K562 (cell line): Measurements from ENCODE around the gene PPP1R1C. TPM values are rescaled to one million over a fixed set of nuclear protein-coding genes. Genes with fewer than 3 reads are reported as not detected.

Experiments
- ATAC-seq: fragments of 200-7000 bp; cut with Tn5 transposase; 3 replicates; pipeline ENCODE4 v1.9.1; 2020; ENCODE audit warnings: moderate library complexity
- BruUV-seq: library from RNA; stranded (reverse); fragments of 400-500 nt; replicated peaks from 2 replicates; lab custom pipeline; 2021; lab: Mats Ljungman, UMichigan
- CTCF ChIA-PET: fragments of 300-600 bp; formaldehyde crosslinking; extraction: SDS; loops from one replicate; lab custom pipeline; 2021; ENCODE audit warnings: low intra/inter-chr PET ratio; lab: Yijun Ruan, JAX
- POLR2A ChIA-PET: fragments of 300-600, 350-650 bp; sonication (Branson Sonifier 250); formaldehyde crosslinking; extraction: SDS; loops from one replicate; lab custom pipeline; 2021; ENCODE audit warnings: antibody characterized with exemption, inconsistent platforms; lab: Yijun Ruan, JAX
- DNase-seq, 4 experiments: peaks; one replicate each; pipeline versions ENCODE4 v3.0.0 to v3.0.0-alpha.2; 2011 to 2018; ENCODE audit warnings: low spot score in 3 of 4, mixed read lengths in 3 of 4; ENCODE audit errors: extremely low read depth in 1 of 4
- FAIRE-seq: peaks from 2 replicates; lab custom pipeline; 2011; peaks lifted over from hg19 to GRCh38; lab: Jason Lieb, UNC
- H2AFZ ChIP-seq: 2 replicates; pipeline ENCODE4 v1.6.0; 2011; ENCODE audit warnings: low read depth, low read length, control low read depth, inconsistent platforms
- H3K27ac ChIP-seq: fragments of 200-600 bp; 3 replicates; pipeline ENCODE4 v1.8.0; 2011; ENCODE audit warnings: low read depth, mild to moderate bottlenecking, control low read depth, inconsistent platforms, low read length, moderate library complexity, mixed read lengths; ENCODE audit errors: extremely low read depth
- H3K27me3 ChIP-seq, 2 experiments: fragments of 300-600 bp in 1 of 2; 2 replicates in 1 of 2; 3 replicates in 1 of 2; pipeline versions ENCODE4 v1.6.0 to v1.8.0; 2011; ENCODE audit warnings: inconsistent platforms in 2 of 2, low read length in 2 of 2, mild to moderate bottlenecking in 1 of 2, mixed read lengths in 1 of 2, moderate library complexity in 1 of 2; ENCODE audit not compliant: control insufficient read depth in 2 of 2, insufficient read depth in 2 of 2
- H3K36me3 ChIP-seq: fragments of 300-600 bp; 3 replicates; pipeline ENCODE4 v1.8.0; 2011; ENCODE audit warnings: mild to moderate bottlenecking, low read length, inconsistent platforms; ENCODE audit not compliant: control insufficient read depth, insufficient read depth
- H3K4me1 ChIP-seq, 2 experiments: fragments of 200-600 bp in 1 of 2; replicated peaks in 1 of 2; 2 replicates in 1 of 2; 3 replicates in 1 of 2; pipeline versions ENCODE4 v1.5.1 to v1.8.0; 2011; ENCODE audit warnings: inconsistent platforms in 2 of 2, low read length in 2 of 2, mild to moderate bottlenecking in 1 of 2, mixed read lengths in 1 of 2, moderate library complexity in 1 of 2; ENCODE audit not compliant: control insufficient read depth in 2 of 2, insufficient read depth in 2 of 2
- H3K4me2 ChIP-seq: 2 replicates; pipeline ENCODE4 v1.6.1; 2011; ENCODE audit warnings: low read length, control low read depth, inconsistent platforms, mixed read lengths; ENCODE audit not compliant: insufficient read depth
- H3K4me3 ChIP-seq: fragments of 200-600 bp; sonication (generic), shearing (Covaris generic); 2 replicates; pipeline ENCODE4 v1.5.1; 2016; ENCODE audit warnings: control low read depth, inconsistent platforms
- H3K79me2 ChIP-seq: fragments of 200-600 bp; 3 replicates; pipeline ENCODE4 v1.8.0; 2011; ENCODE audit warnings: low read length, inconsistent platforms; ENCODE audit not compliant: control insufficient read depth, insufficient read depth
- H3K9ac ChIP-seq, 2 experiments: 2 replicates each; pipeline versions ENCODE4 v1.6.0 to v1.6.1; 2011; ENCODE audit warnings: low read depth in 2 of 2, low read length in 2 of 2, control low read depth in 1 of 2, inconsistent platforms in 1 of 2, mild to moderate bottlenecking in 1 of 2, mixed read lengths in 1 of 2; ENCODE audit not compliant: insufficient read depth in 1 of 2
- H3K9me1 ChIP-seq: one replicate; pipeline ENCODE4 v1.6.0; 2011; ENCODE audit warnings: inconsistent platforms, mild to moderate bottlenecking, low read length, moderate library complexity; ENCODE audit not compliant: control insufficient read depth, insufficient read depth
- H3K9me3 ChIP-seq: replicated peaks from 2 replicates; pipeline ENCODE4 v1.5.1; 2011; ENCODE audit warnings: low read depth, low read length, inconsistent platforms; ENCODE audit not compliant: control insufficient read depth, insufficient read depth
- H4K20me1 ChIP-seq: replicated peaks from 2 replicates; pipeline ENCODE4 v1.6.1; 2011; ENCODE audit warnings: low read length, inconsistent platforms, mixed read lengths; ENCODE audit not compliant: control insufficient read depth, insufficient read depth
- EHMT2 ChIP-seq: fragments of 450-650 bp; IDR thresholded peaks from 2 replicates; pipeline ENCODE4 v1.6.1; 2018; ENCODE audit warnings: antibody characterized with exemption
- KLF1 ChIP-seq: fragments of 450-650 bp; IDR thresholded peaks from 2 replicates; pipeline ENCODE4 v1.6.1; 2016; ENCODE audit warnings: missing genetic modification characterization, missing compliant biosample characterization
- RAD21 ChIP-seq, 2 experiments: fragments of 250-450 bp in 1 of 2; fragments of 450-650 bp in 1 of 2; sonication (Bioruptor Pico) in 1 of 2; formaldehyde crosslinking in 1 of 2; IDR thresholded peaks in 1 of 2; conservative IDR thresholded peaks in 1 of 2; 2 replicates each; pipeline versions ENCODE4 v1.4.0 to v1.8.0; 2020 to 2022; ENCODE audit warnings: mild to moderate bottlenecking in 2 of 2, moderate library complexity in 1 of 2
- ZSCAN29 ChIP-seq: fragments of 450-650 bp; IDR thresholded peaks from 2 replicates; pipeline ENCODE4 v1.6.1; 2017
- WGBS: fragments of 100-300 bp; shearing (Covaris generic); methylation state at CpG from one replicate; pipeline ENCODE4 v1.1.6; 2016; ENCODE audit warnings: low coverage, mixed read lengths; ENCODE audit not compliant: insufficient coverage; ENCODE audit errors: missing lambda C conversion rate; 5-methylcytosine and 5-hydroxymethylcytosine counted together
- in situ Hi-C: fragments of 300-500 bp; cut with MboI; formaldehyde crosslinking; loops from 4 replicates; pipeline ENCODE4 v1.15.0; 2018; ENCODE audit warnings: inconsistent platforms, mixed read lengths
- intact Hi-C: fragments of 100-400 bp; cut with micrococcal nuclease; formaldehyde crosslinking; loops from 2 replicates; pipeline ENCODE4 v1.14.2; 2022
- polyA plus RNA-seq, 8 experiments: library from polyadenylated mRNA; depleted of rRNA in 4 of 8; stranded (reverse) in 5 of 8; unstranded in 3 of 8; fragments of >200 nt; fragmentation: Nextera tagmentation in 2 of 8; fragmentation: Illumina TruSeq in 1 of 8; extraction: Ambion mirVana in 2 of 8; extraction: Trizol in 1 of 8; gene quantifications; 2 replicates each; pipeline versions ENCODE4 v1.2.1 to v1.2.3, GENCODE V29; 2011 to 2014; ENCODE audit warnings: inconsistent platforms in 1 of 8, missing spikeins in 1 of 8
- total RNA-seq, 7 experiments: library from RNA; depleted of rRNA in 6 of 7; stranded (reverse); fragments of >200 nt in 6 of 7; fragmentation: Illumina TruSeq in 2 of 7; extraction: Trizol in 2 of 7; gene quantifications; 2 replicates each; pipeline versions ENCODE4 v1.2.1 to v1.2.3, GENCODE V29; 2011 to 2021; ENCODE audit warnings: low replicate concordance in 1 of 7

Gene PPP1R1C
- total and polyA plus RNA-seq, 9 of the 15 experiments (the other 6 are each of a cell fraction or from before 2014, with no cell fraction given): 0.09 to 0.64 (median 0.40) TPM; not detected in 2

GRCh38 chr2:181962142-181962541 lies 23.5 kb upstream of the PPP1R1C start:
- in situ Hi-C loops (no loop called here), intact Hi-C loops (loop anchor here (10.0 kb wide), 1 partner anchor 693 kb away; no protein-coding TSS in a partner anchor)
- Histone ChIP-seq H3K9ac (no peak overlapping the region), H3K27me3 (peaks cover 0 to 12% of the 10 kb centered on the region in 2 experiments; a peak in 1 of 5 replicates), H3K4me2 (no peak overlapping the region; the same call in 1 of the 2 replicates), H3K27ac (no peak overlapping the region), H3K9me1 (no peaks in the 10 kb centered on the region), H4K20me1 (no peaks in the 10 kb centered on the region), H3K36me3 (no peaks in the 10 kb centered on the region), H3K79me2 (no peaks in the 10 kb centered on the region), H3K4me3 (no peak overlapping the region), H2AFZ (no peak overlapping the region), H3K9me3 (no peaks in the 10 kb centered on the region), H3K4me1 (0 out of 5 replicates have a peak, but pooled peaks cover 0 to 3% of the 10 kb centered on the region in 2 experiments)
- no peak for ATAC-seq
- FAIRE-seq: no peak
- peak; percentile 75 for TF ChIP-seq ZSCAN29
- TF ChIP-seq KLF1 (tag): no peak
- DNase-seq: no peak
- no TSS peak for BruUV-seq
- POLR2A ChIA-PET: interaction anchor here (1.3 kb wide), 1 partner anchor 8 kb away, joined by 3 read pairs; no protein-coding TSS in a partner anchor
- CTCF ChIA-PET: no interaction called here
- 2% methylated on average over 20 of the region's 20 CpGs for WGBS

- Histone ChIP-seq H3K27me3 (no peaks in the 10 kb centered on the region), H4K20me1 (no peaks in the 10 kb centered on the region), H3K36me3 (no peaks in the 10 kb centered on the region), H3K9ac (no peak overlapping the region), H3K4me2 (no peak overlapping the region), H3K9me3 (no peaks in the 10 kb centered on the region), H3K79me2 (no peaks in the 10 kb centered on the region), H2AFZ (no peak overlapping the region), H3K9me1 (no peaks in the 10 kb centered on the region), H3K4me3 (no peak overlapping the region), H3K4me1 (no peaks in the 10 kb centered on the region), H3K27ac (no peak overlapping the region)
- no TSS peak for BruUV-seq
- in situ Hi-C loops (no loop called here), intact Hi-C loops (no loop called here)
- ChIA-PET CTCF (no interaction called here), POLR2A (no interaction called here)
- no peak for ATAC-seq
- FAIRE-seq: no peak
- no peak for DNase-seq
- 4% methylated on average over 2 of the region's 2 CpGs for WGBS
- TF ChIP-seq EHMT2 (no peak), RAD21 (CRISPR knock-in tag; conservative IDR thresholded peaks at IDR 0.05 in 1 of 2, IDR thresholded peaks at IDR 0.05 in 1 of 2) (peak in 1 of 2 experiments; percentile 34; a peak in 2 of 4 replicates)
These were observed 15.4 kb upstream of the PPP1R1C start for GRCh38 chr2:181970160-181970794.
